ENCODE data around the gene ATXN7L1.

DNA sequence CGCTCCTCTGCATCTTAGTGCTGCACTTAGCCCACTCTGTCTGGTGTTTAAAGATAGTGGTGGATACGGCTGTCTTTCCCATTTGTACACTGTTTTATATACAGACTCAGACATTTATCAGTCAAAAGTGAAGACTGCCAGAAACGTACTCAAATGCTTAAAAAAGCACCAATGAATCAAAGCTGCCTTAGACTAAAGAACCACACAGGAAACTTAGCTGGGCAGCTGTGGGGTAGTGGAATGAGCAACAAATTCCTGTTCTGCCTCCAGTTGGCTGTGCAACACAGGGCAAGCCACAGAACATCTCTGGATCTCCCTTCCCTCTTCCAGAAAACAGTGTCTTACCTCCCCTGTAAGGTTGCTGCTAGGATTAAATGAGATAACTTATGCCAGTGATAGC is 76.0 kb downstream of the ATXN7L1 start:
- TF ChIP-seq, protein P1, sequence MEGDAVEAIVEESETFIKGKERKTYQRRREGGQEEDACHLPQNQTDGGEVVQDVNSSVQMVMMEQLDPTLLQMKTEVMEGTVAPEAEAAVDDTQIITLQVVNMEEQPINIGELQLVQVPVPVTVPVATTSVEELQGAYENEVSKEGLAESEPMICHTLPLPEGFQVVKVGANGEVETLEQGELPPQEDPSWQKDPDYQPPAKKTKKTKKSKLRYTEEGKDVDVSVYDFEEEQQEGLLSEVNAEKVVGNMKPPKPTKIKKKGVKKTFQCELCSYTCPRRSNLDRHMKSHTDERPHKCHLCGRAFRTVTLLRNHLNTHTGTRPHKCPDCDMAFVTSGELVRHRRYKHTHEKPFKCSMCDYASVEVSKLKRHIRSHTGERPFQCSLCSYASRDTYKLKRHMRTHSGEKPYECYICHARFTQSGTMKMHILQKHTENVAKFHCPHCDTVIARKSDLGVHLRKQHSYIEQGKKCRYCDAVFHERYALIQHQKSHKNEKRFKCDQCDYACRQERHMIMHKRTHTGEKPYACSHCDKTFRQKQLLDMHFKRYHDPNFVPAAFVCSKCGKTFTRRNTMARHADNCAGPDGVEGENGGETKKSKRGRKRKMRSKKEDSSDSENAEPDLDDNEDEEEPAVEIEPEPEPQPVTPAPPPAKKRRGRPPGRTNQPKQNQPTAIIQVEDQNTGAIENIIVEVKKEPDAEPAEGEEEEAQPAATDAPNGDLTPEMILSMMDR (IDR thresholded peaks at IDR 0.05) = no peak
- TF ChIP-seq POLR2AphosphoS5 (IDR thresholded peaks at IDR 0.05) = no peak

Measured in gastroesophageal sphincter (tissue), 3 donors.